BLaER1 (cell line): Measurements from ENCODE around the gene NEK4.

Experiments
- H3K27ac ChIP-seq: shearing (Covaris generic); formaldehyde crosslinking; 2 replicates; pipeline ENCODE4 v1.8.1; 2022
- H3K27me3 ChIP-seq: shearing (Covaris generic); formaldehyde crosslinking; 2 replicates; pipeline ENCODE4 v1.8.1; 2022
- H3K36me3 ChIP-seq: shearing (Covaris generic); formaldehyde crosslinking; 2 replicates; pipeline ENCODE4 v1.8.1; 2022
- H3K4me1 ChIP-seq: shearing (Covaris generic); formaldehyde crosslinking; 2 replicates; pipeline ENCODE4 v1.8.1; 2022
- H3K4me2 ChIP-seq: shearing (Covaris generic); formaldehyde crosslinking; 2 replicates; pipeline ENCODE4 v1.8.1; 2022
- H3K4me3 ChIP-seq: shearing (Covaris generic); formaldehyde crosslinking; 2 replicates; pipeline ENCODE4 v1.8.1; 2022
- H3K9ac ChIP-seq: shearing (Covaris generic); formaldehyde crosslinking; 2 replicates; pipeline ENCODE4 v1.8.1; 2022
- H3K9me3 ChIP-seq: shearing (Covaris generic); formaldehyde crosslinking; 2 replicates; pipeline ENCODE4 v1.8.1; 2022
- H4K20me1 ChIP-seq: shearing (Covaris generic); formaldehyde crosslinking; 2 replicates; pipeline ENCODE4 v1.8.1; 2022
- Cebpa-rat ChIP-seq: shearing (Covaris generic); IDR thresholded peaks from 2 replicates; pipeline ENCODE4 v1.8.1; 2022

Gene NEK4

DNA sequence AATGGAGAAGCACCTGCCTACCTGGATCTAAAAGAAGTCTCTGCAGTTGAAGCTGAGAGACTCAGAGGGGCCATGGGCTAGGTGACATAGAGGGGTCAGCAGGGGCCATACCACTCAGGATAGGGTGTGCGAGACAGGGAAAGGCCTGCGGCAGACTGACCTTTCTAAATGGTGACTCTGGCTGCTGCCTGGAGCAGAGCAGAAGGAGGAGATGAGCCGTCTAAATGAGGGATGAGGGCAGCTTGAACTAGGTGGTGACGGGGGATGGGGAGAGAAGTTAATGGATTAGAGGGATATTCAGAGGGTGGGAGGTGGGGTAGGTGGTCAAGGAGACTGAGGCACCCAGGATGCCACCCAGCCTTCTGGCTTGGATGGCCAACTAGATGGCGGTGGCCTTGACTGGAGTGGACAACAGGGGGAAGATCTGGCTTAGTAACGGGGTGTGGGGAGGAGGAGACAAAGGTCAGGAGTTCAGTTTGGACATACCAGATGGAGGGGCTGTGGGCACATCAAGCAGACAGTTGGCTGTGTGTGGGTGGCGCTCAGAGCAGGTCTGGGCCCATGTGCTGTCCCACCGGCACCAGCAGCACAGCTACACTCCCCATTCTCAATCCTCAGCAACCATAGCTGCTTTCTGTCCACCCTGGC lies 3.5 kb upstream of the NEK4 start:
- no peaks in the 10 kb centered on the region for H3K9me3 ChIP-seq
- peaks cover 33% of the 10 kb centered on the region for H3K4me1 ChIP-seq
- no peak overlapping the region for H3K4me2 ChIP-seq
- no peaks in the 10 kb centered on the region for H4K20me1 ChIP-seq
- no peaks in the 10 kb centered on the region for H3K36me3 ChIP-seq
- no peak for TF ChIP-seq Cebpa-rat
- no peak overlapping the region for H3K9ac ChIP-seq
- no peak overlapping the region for H3K27ac ChIP-seq
- no peak overlapping the region for H3K4me3 ChIP-seq
- H3K27me3 ChIP-seq, result no peaks in the 10 kb centered on the region

DNA sequence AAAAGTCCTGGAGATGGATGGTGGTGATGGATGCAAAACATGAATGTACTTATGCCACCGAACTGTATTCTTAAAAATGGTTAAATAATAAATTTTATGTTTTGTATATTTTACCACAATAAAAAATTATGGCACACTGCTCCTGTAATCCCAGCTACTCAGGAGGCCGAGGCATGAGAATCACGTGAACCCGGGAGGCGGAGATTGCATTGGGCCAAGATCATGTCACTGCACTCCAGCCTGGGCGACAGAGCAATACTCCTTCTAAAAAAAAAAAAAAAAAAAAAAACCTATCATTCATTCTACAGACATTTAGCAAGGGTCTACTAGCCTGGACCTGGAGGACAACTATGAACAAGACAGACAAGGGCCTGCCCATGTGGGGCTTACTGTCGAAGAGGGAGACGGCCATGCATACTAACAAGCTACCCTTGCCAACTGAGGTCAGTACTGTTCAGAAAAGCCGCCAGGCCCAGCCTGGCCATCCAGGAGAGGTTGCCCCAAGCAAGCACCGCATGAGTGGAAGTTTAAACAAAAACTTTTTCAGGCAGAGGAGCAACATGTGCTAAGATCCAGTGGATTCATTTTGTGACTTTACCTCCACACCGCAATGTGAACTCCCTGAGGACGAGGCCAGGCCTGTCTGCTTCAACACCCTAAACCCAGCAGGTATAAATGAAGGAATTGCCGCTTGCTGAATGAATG lies 2.8 kb upstream of the NEK4 start:
- Histone ChIP-seq H3K9ac (no peak overlapping the region), H3K4me3 (no peak overlapping the region), H3K4me1 (peaks cover 34% of the 10 kb centered on the region), H3K36me3 (peaks cover under 1% of the 10 kb centered on the region; the same call in 1 of the 2 replicates), H3K4me2 (no peak overlapping the region), H3K27me3 (no peaks in the 10 kb centered on the region), H4K20me1 (no peaks in the 10 kb centered on the region), H3K27ac (no peak overlapping the region), H3K9me3 (no peaks in the 10 kb centered on the region)
- TF ChIP-seq Cebpa-rat, result no peak

DNA sequence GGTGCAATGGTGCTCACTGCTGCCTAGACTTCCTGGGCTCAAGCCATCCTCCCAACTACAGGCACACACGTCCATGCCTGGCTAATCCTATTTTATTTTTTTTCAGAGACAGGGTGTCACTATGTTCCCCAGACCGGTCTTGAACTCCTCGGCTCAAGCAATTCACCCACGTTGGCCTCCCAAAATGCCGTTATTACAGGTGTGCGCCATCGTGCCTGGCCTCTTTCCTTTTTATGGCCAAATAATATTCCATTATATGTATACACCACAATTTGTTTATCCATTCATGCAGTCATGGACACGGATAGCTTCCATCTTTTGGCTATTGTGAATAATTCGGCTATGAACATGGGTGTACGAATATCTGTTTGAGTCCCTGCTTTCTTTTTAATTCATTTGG lies 962 bp upstream of the NEK4 start:
- no peak overlapping the region for H3K9ac ChIP-seq
- TF ChIP-seq Cebpa-rat, result no peak

DNA sequence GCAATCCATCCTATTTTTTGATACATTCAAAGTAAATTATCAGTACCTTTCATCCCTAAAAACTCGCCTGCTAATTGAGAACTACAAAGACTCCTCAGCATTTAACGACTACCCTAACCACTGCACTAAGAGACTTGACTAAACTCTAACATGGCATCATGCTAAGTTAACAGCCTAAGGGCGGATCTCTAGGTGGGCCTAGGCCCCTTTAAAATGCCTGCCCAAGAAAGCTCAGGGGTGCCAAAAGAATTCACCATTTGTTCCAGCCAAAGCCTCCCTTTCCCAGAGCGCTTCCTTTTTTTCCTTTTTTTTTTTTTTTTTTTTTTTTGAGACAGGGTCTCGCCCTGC lies 568 bp upstream of the NEK4 start:
- Histone ChIP-seq H3K4me2 (peak overlapping the region; percentile 92), H3K36me3 (peaks cover 21% of the 10 kb centered on the region), H4K20me1 (no peaks in the 10 kb centered on the region), H3K9me3 (no peaks in the 10 kb centered on the region), H3K27me3 (no peaks in the 10 kb centered on the region), H3K4me3 (peak overlapping the region; percentile 81), H3K4me1 (peaks cover 28% of the 10 kb centered on the region), H3K27ac (peak overlapping the region; percentile 80), H3K9ac (peak overlapping the region; percentile 85)
- TF ChIP-seq Cebpa-rat, result no peak

More for the DNA sequence above, 962 bp upstream of the NEK4 start:
- H3K4me1 ChIP-seq, result peaks cover 28% of the 10 kb centered on the region
- peak overlapping the region; percentile 80; the same call in 1 of the 2 replicates for H3K27ac ChIP-seq
- H3K36me3 ChIP-seq, result peaks cover 17% of the 10 kb centered on the region
- H3K4me2 ChIP-seq, result peak overlapping the region; percentile 92
- no peak overlapping the region for H3K4me3 ChIP-seq
- H4K20me1 ChIP-seq, result no peaks in the 10 kb centered on the region
- no peaks in the 10 kb centered on the region for H3K27me3 ChIP-seq
- H3K9me3 ChIP-seq, result no peaks in the 10 kb centered on the region

DNA sequence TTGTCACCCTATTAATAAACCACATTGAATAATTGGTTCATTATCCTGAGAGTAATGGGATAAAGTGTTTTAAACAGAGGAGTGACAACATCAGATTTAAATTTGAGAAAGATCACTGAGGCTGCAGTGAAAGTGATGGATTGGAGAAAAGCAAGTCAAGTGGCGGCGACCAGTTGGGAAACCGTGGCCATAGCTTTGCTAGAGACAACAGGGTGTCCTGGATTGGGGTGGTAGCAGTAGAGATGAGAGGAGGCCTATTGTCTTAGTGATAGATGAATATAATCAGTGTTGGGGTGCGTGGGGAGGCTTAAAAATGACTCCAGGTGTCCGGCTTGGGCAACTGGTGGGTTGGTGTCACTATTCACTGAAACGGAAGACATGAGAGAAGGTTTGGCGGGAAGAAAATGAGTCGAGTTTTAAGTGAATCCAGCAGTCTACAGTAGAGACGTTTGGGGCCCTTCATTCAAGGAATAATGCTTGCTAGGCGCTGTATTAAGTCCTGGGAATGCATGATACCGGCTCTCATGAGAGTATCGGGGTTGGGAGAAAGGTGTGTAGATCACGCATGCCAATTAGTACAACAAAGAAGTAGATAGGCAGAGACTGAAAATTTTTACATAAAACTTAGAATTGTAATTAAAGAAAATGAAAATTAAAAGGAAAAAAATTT lies 819 bp downstream of the NEK4 start:
- peak overlapping the region; percentile 92 for H3K4me2 ChIP-seq
- peak overlapping the region; percentile 80 for H3K27ac ChIP-seq
- H3K4me3 ChIP-seq, result peak overlapping the region; percentile 81
- no peaks in the 10 kb centered on the region for H3K9me3 ChIP-seq
- no peaks in the 10 kb centered on the region for H4K20me1 ChIP-seq
- peaks cover 35% of the 10 kb centered on the region for H3K36me3 ChIP-seq
- peaks cover 22% of the 10 kb centered on the region for H3K4me1 ChIP-seq
- peak overlapping the region; percentile 85 for H3K9ac ChIP-seq
- no peak for TF ChIP-seq Cebpa-rat
- no peaks in the 10 kb centered on the region for H3K27me3 ChIP-seq

DNA sequence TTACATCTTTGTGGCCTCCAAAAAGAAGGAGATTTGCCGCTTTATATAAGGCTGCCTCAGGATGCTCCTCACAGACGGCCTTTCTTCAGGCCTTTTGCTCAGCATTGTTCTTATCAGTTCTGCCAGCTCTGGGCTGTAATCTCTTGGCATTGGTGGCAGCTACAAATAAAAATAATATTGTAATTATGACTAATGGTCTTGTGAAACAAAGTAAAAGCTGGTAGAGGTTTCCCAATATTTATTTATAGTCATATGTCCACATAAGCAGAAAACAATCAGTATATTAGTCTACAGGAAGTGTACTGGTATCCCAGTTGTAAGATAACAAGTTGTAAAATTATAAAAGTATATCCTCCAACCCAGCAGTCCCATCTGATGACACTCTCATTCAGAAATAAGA lies 7.3 kb downstream of the NEK4 start:
- Histone ChIP-seq H3K9me3 (no peaks in the 10 kb centered on the region), H3K27ac (no peak overlapping the region), H3K36me3 (peaks cover 98% of the 10 kb centered on the region), H3K9ac (no peak overlapping the region), H4K20me1 (no peaks in the 10 kb centered on the region), H3K4me3 (no peak overlapping the region), H3K27me3 (no peaks in the 10 kb centered on the region), H3K4me2 (no peak overlapping the region), H3K4me1 (no peaks in the 10 kb centered on the region)
- TF ChIP-seq Cebpa-rat, result no peak

DNA sequence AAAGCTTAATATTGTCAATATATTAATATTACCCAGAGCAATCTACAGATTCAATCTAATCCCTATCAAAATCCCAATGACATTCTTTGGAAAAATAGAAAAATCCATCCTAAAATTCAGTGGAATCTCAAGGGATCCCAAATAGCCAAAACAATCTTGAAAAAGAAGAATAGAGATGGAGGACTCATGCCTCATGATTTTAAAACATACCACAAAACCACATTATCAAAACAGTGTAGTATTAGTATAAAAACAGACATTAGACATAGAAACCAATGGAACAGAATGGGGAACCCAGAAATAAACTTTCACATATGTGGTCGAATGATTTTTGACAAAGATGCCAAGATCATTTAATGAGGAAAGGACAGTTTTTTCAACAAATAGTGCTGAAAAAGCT lies 14.6 kb downstream of the NEK4 start:
- TF ChIP-seq Cebpa-rat, result no peak
- Histone ChIP-seq H3K27me3 (no peaks in the 10 kb centered on the region), H3K4me2 (no peak overlapping the region), H3K9ac (no peak overlapping the region), H3K9me3 (no peaks in the 10 kb centered on the region), H3K4me3 (no peak overlapping the region), H3K36me3 (peaks cover 95% of the 10 kb centered on the region), H4K20me1 (no peaks in the 10 kb centered on the region), H3K27ac (no peak overlapping the region), H3K4me1 (no peaks in the 10 kb centered on the region)

DNA sequence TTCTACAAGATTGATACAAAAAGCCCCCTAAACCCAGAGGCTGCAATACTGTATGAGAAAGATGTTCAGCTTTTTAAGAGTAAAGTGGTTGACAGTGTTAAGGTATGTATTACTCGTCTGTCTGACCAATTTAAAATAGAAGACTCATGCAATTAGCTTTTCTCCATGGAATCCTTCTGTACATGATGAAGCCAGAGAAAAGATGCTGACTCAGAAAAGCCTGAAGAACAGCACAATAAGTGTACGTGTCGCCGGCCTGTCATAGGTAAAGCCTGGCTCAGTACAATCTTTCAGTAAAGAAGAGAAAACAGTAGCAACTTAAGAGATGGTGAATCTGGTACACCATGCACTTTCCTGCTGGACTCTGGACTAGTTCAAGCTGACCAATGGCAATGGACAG lies 16.4 kb downstream of the NEK4 start:
- TF ChIP-seq Cebpa-rat, result no peak
- peaks cover 95% of the 10 kb centered on the region for H3K36me3 ChIP-seq
- no peaks in the 10 kb centered on the region for H3K4me1 ChIP-seq

DNA sequence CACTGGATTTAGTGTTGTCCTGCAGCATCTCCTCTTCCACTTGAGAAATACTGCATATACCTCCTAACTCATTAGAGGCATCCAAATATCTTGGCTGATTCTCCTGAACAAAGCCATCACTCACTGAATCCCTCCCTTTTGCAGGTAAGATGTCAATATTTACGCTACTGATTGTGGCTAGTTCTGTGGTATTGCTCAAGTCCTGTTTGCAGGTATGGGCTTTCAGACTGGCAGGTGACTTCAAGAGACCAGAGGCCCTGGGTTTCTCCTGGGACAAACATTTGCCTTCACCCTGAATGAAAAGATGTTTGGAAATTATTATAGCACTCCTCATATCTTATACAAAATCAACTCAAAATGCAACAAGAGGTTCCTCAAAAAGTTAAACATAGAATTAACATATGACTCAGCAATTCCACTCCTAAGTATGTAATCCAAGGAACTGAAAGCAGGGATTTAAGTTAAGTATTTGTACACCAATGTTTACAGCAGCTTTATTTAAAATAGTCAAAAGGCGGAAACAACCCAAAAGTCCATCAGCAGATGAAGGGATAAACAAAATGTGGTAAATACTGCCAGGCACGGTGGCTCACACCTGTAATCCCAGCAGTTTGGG lies 18.6 kb downstream of the NEK4 start:
- no peak overlapping the region for H3K4me3 ChIP-seq
- H3K9ac ChIP-seq, result no peak overlapping the region
- peaks cover 94% of the 10 kb centered on the region for H3K36me3 ChIP-seq
- no peaks in the 10 kb centered on the region for H3K27me3 ChIP-seq
- H3K27ac ChIP-seq, result no peak overlapping the region
- no peaks in the 10 kb centered on the region for H3K9me3 ChIP-seq
- no peaks in the 10 kb centered on the region for H4K20me1 ChIP-seq
- no peak for TF ChIP-seq Cebpa-rat
- no peak overlapping the region for H3K4me2 ChIP-seq
- no peaks in the 10 kb centered on the region for H3K4me1 ChIP-seq

More for the DNA sequence above, 16.4 kb downstream of the NEK4 start:
- no peaks in the 10 kb centered on the region for H4K20me1 ChIP-seq
- H3K9ac ChIP-seq, result no peak overlapping the region
- no peak overlapping the region for H3K27ac ChIP-seq
- no peak overlapping the region for H3K4me2 ChIP-seq
- no peak overlapping the region for H3K4me3 ChIP-seq
- no peaks in the 10 kb centered on the region for H3K9me3 ChIP-seq
- no peaks in the 10 kb centered on the region for H3K27me3 ChIP-seq

DNA sequence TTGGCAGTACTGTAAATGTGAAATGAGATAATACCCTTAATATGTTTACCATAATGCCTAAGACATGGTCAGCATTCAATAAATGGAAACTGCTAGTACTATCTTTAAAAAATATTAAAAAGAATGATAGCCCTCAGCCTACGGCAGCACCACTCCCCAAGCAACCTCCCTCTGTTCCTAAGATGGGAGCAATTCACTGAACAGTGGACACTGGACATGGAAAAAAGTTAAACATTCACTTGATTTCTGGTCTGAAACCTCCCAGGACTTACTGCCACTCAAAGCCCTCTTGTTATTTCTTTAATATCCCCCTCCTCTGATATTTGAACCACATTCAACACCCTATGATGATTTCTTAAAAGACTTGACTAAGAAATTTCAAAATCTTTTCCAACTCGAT lies 27.0 kb downstream of the NEK4 start:
- no peaks in the 10 kb centered on the region for H3K27me3 ChIP-seq
- H3K4me2 ChIP-seq, result no peak overlapping the region
- H3K9me3 ChIP-seq, result no peaks in the 10 kb centered on the region
- H3K9ac ChIP-seq, result no peak overlapping the region
- no peak overlapping the region for H3K4me3 ChIP-seq
- H4K20me1 ChIP-seq, result no peaks in the 10 kb centered on the region
- H3K4me1 ChIP-seq, result no peaks in the 10 kb centered on the region
- no peak overlapping the region for H3K27ac ChIP-seq
- H3K36me3 ChIP-seq, result peaks cover 95% of the 10 kb centered on the region
- TF ChIP-seq Cebpa-rat, result no peak
